OCI-LY7 (cell line): ENCODE results near the gene CTNNBL1. TPM values are rescaled to one million over a fixed set of nuclear protein-coding genes. Genes with fewer than 3 reads are reported as not detected.

ENCODE experiments used
- BruUV-seq: library from RNA; stranded (reverse); fragments of 400-500 nt; replicated peaks from 2 replicates; lab custom pipeline; 2021; lab: Mats Ljungman, UMichigan
- CTCF ChIA-PET: fragments of 300-600 bp; sonication (Branson Sonifier 250); formaldehyde crosslinking; loops from one replicate; lab custom pipeline; 2022; ENCODE audit warnings: antibody characterized with exemption; ENCODE audit not compliant: unreplicated experiment; lab: Charles Lee
- POLR2A ChIA-PET: fragments of 300-600 bp; sonication (Branson Sonifier 250); formaldehyde crosslinking; loops from one replicate; lab custom pipeline; 2022; ENCODE audit warnings: antibody characterized with exemption; lab: Charles Lee
- DNase-seq: peaks from one replicate; pipeline ENCODE4 v3.0.0-alpha.2; 2015; ENCODE audit warnings: low spot score
- H2AFZ ChIP-seq: fragments of 200-600 bp; sonication (generic), shearing (Covaris generic); 2 replicates; pipeline ENCODE4 v1.6.1; 2014; ENCODE audit warnings: mild to moderate bottlenecking, antibody characterized with exemption, low read length, moderate library complexity
- H3K27ac ChIP-seq: fragments of 200-600 bp; sonication (generic); 2 replicates; pipeline ENCODE4 v1.5.1; 2014; ENCODE audit warnings: mixed run types, low read depth, mild to moderate bottlenecking, moderate library complexity, low read length, inconsistent platforms; ENCODE audit not compliant: poor library complexity, severe bottlenecking
- H3K36me3 ChIP-seq: fragments of 200-600 bp; sonication (generic); 2 replicates; pipeline ENCODE4 v1.6.1; 2014; ENCODE audit warnings: mild to moderate bottlenecking, antibody characterized with exemption, low read length, moderate library complexity, mixed read lengths; ENCODE audit not compliant: insufficient read depth
- H3K4me1 ChIP-seq: fragments of 200-600 bp; sonication (generic); 2 replicates; pipeline ENCODE4 v1.5.1; 2014; ENCODE audit warnings: mild to moderate bottlenecking, low read length; ENCODE audit not compliant: insufficient read depth, poor library complexity, severe bottlenecking
- H3K4me2 ChIP-seq: fragments of 200-600 bp; sonication (generic); 2 replicates; pipeline ENCODE4 v1.6.1; 2014; ENCODE audit warnings: mild to moderate bottlenecking, low read length
- H3K4me3 ChIP-seq: fragments of 200-600 bp; sonication (generic); 2 replicates; pipeline ENCODE4 v1.5.1; 2014; ENCODE audit warnings: mild to moderate bottlenecking, low read depth, low read length; ENCODE audit not compliant: poor library complexity, severe bottlenecking
- H3K79me2 ChIP-seq: fragments of 200-600 bp; sonication (generic); 2 replicates; pipeline ENCODE4 v1.6.1; 2016; ENCODE audit warnings: low read depth, mild to moderate bottlenecking, low read length, moderate library complexity, mixed read lengths; ENCODE audit not compliant: insufficient read depth
- H3K9me2 ChIP-seq: fragments of 200-600 bp; sonication (generic); 2 replicates; pipeline ENCODE4 v1.6.1; 2016; ENCODE audit warnings: mild to moderate bottlenecking, low read length, mixed read lengths; ENCODE audit not compliant: insufficient read depth
- H3K9me3 ChIP-seq: fragments of 200-600 bp; sonication (generic); 2 replicates; pipeline ENCODE4 v1.6.1; 2014; ENCODE audit warnings: mild to moderate bottlenecking, mixed run types, low read length, mixed read lengths
- H4K20me1 ChIP-seq: fragments of 200-600 bp; sonication (generic); 2 replicates; pipeline ENCODE4 v1.6.1; 2014; ENCODE audit warnings: mild to moderate bottlenecking, antibody characterized with exemption, low read length, moderate library complexity, mixed read lengths; ENCODE audit not compliant: insufficient read depth
- EZH2phosphoT487 ChIP-seq: fragments of 200-600 bp; sonication (generic); IDR thresholded peaks from 2 replicates; pipeline ENCODE4 v1.6.1; 2018; ENCODE audit warnings: low read depth, borderline replicate concordance, mild to moderate bottlenecking, mixed run types, antibody characterized with exemption, low read length, moderate library complexity, mixed read lengths
- intact Hi-C: fragments of 100-400 bp; cut with micrococcal nuclease; formaldehyde crosslinking; loops from one replicate; pipeline ENCODE4 v1.10.0; 2022; ENCODE audit not compliant: unreplicated experiment
- total RNA-seq, 2 experiments: library from RNA; depleted of rRNA in 1 of 2; stranded (reverse); fragments of >200 nt in 1 of 2; shearing (Covaris generic) in 1 of 2; gene quantifications; 2 replicates each; pipeline ENCODE4 v1.2.3, GENCODE V29; 2014 to 2022
- TF ChIP-seq, protein P1 (sequence below): fragments of 200-600 bp; sonication (generic); conservative IDR thresholded peaks from 2 replicates; pipeline ENCODE4 v1.5.1; 2014; ENCODE audit warnings: mild to moderate bottlenecking, antibody characterized with exemption, low read length, moderate library complexity, mixed read lengths

CTNNBL1 gene
- total RNA-seq, 2 experiments from 2014 or later, result 38.0 to 90.0 TPM

DNA sequence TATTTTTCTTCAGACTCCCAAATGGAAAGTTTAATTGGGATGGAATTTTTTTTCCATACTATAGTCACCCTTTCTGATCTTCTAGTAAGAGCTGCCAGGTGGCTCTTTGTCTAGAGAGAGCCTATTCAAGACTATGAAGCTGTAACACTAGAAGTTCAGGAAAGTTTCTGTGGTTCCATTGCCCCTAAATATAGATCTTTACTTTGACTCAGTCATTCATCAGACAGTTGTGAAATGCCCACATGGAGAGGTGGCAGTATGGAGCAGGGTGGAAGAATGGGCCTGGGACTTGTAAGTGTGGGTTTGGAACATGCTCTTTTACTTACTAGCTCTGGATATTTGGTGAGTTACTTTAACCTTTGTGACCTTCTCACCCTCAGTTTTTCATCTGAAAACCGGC lies 87.8 kb downstream of the CTNNBL1 start:
- Histone ChIP-seq H3K79me2 (no peaks in the 10 kb centered on the region), H3K9me2 (no peaks in the 10 kb centered on the region), H3K4me1 (no peaks in the 10 kb centered on the region), H3K4me3 (no peak overlapping the region), H4K20me1 (no peaks in the 10 kb centered on the region), H3K27ac (no peak overlapping the region), H2AFZ (no peak overlapping the region), H3K36me3 (peaks cover 40% of the 10 kb centered on the region), H3K4me2 (no peak overlapping the region), H3K9me3 (no peaks in the 10 kb centered on the region)
- intact Hi-C loops, result no loop called here
- DNase-seq, result no peak
- POLR2A ChIA-PET, result interaction anchor here (0.6 to 0.9 kb wide), 3 partner anchors 9 to 23 kb away, joined by 3 to 5 read pairs (median 4); no protein-coding TSS in a partner anchor
- CTCF ChIA-PET, result no interaction called here
- TF ChIP-seq EZH2phosphoT487, result no peak
- TF ChIP-seq, protein P1, sequence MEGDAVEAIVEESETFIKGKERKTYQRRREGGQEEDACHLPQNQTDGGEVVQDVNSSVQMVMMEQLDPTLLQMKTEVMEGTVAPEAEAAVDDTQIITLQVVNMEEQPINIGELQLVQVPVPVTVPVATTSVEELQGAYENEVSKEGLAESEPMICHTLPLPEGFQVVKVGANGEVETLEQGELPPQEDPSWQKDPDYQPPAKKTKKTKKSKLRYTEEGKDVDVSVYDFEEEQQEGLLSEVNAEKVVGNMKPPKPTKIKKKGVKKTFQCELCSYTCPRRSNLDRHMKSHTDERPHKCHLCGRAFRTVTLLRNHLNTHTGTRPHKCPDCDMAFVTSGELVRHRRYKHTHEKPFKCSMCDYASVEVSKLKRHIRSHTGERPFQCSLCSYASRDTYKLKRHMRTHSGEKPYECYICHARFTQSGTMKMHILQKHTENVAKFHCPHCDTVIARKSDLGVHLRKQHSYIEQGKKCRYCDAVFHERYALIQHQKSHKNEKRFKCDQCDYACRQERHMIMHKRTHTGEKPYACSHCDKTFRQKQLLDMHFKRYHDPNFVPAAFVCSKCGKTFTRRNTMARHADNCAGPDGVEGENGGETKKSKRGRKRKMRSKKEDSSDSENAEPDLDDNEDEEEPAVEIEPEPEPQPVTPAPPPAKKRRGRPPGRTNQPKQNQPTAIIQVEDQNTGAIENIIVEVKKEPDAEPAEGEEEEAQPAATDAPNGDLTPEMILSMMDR, result no peak
- BruUV-seq, result no TSS peak

DNA sequence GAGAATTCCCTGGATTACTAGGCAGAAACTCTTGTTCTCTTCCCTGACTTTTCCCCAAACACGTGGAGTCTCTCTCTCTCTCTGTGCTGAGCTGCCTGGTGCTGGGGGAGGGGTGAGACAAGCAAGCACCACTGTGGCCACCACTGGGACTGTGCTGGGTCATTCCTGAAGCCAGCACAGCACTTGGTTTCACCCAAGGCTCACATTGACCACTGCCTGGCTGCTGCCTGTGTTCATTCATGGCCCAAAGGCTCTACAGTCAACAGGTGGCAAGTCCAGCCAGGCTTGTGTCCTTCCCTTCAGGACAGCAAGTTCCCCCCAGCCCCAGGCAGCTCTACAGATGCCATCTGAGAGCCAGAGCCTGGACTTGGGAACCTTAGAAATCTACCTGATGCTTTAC lies 92.2 kb downstream of the CTNNBL1 start:
- H3K4me1 ChIP-seq, result peaks cover 14% of the 10 kb centered on the region
- H3K4me3 ChIP-seq, result no peak overlapping the region
- CTCF ChIA-PET, result no interaction called here

DNA sequence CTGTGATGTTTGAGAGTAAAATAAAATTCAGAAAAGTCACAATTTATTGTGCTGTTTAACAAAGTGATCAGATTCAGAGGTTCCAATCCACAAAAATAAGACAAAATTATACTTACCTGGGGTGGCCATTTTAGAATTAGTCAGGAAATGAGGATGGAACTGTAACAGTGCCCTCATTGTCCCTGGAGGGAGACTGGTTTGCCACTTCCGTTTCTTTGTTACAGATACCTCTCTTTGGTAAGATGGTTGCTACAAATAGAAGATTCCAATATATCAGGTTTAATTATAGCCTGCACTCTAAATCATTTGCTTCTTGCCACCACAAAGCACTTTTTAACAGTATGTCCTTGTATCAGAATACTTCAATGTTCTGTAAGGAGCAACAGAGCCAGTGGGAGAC lies 95.6 kb downstream of the CTNNBL1 start:
- Histone ChIP-seq H3K4me1 (peaks cover 14% of the 10 kb centered on the region), H4K20me1 (no peaks in the 10 kb centered on the region), H3K9me2 (no peaks in the 10 kb centered on the region), H3K4me3 (peak overlapping the region; percentile 11), H2AFZ (no peak overlapping the region), H3K4me2 (peak overlapping the region; percentile 50), H3K9me3 (0 out of 2 replicates have a peak, but pooled peaks cover 3% of the 10 kb centered on the region), H3K36me3 (peaks cover 46% of the 10 kb centered on the region), H3K27ac (no peak overlapping the region), H3K79me2 (no peaks in the 10 kb centered on the region)
- ChIA-PET CTCF (no interaction called here), POLR2A (no interaction called here)
- peak; percentile 41 for DNase-seq
- BruUV-seq, result no TSS peak
- intact Hi-C loops, result no loop called here
- no peak for TF ChIP-seq EZH2phosphoT487
- TF ChIP-seq, protein P1, result no peak

More for the DNA sequence above, 92.2 kb downstream of the CTNNBL1 start:
- POLR2A ChIA-PET, result no interaction called here
- Histone ChIP-seq H3K36me3 (peaks cover 39% of the 10 kb centered on the region), H3K27ac (no peak overlapping the region), H3K4me2 (no peak overlapping the region), H2AFZ (no peak overlapping the region), H3K9me3 (0 out of 2 replicates have a peak, but pooled peaks cover 3% of the 10 kb centered on the region), H4K20me1 (no peaks in the 10 kb centered on the region), H3K9me2 (no peaks in the 10 kb centered on the region), H3K79me2 (no peaks in the 10 kb centered on the region)
- BruUV-seq, result no TSS peak
- TF ChIP-seq, protein P1, result no peak
- TF ChIP-seq EZH2phosphoT487, result no peak
- DNase-seq, result no peak
- intact Hi-C loops, result no loop called here
